ENCODE data around the gene SLC6A3.

The SLC6A3 gene
- total RNA-seq = 0 to 0.09 (median 0) reads per million in 18 experiments

GRCh38 chr5:1445313-1445688 lies at the start of gene SLC6A3:
SLC6A3 (minus strand) TSS chr5:1445440; CDS start chr5:1443197, 2,243 bp downstream.
- DNase-seq = no peak

- DNase-seq = no peak
Observed at GRCh38 chr5:1493941-1494340, 48.7 kb upstream of the SLC6A3 start.

- DNase-seq = no peak
Observed at GRCh38 chr5:1493413-1493812, 48.2 kb upstream of the SLC6A3 start.

GRCh38 chr5:1492757-1493156 lies 47.5 kb upstream of the SLC6A3 start:
- DNase-seq = no peak

- DNase-seq = peak; percentile 32 to 41
Observed at GRCh38 chr5:1490376-1490775, 45.1 kb upstream of the SLC6A3 start.

- DNase-seq = no peak
Observed at GRCh38 chr5:1489754-1490153, 44.5 kb upstream of the SLC6A3 start.

- DNase-seq = peak; percentile 50 to 85
Observed at GRCh38 chr5:1488882-1489680, 43.8 kb upstream of the SLC6A3 start.

GRCh38 chr5:1487079-1487764 lies 42.0 kb upstream of the SLC6A3 start:
- DNase-seq = no peak

- no peak for DNase-seq
Observed at GRCh38 chr5:1486271-1486670, 41.0 kb upstream of the SLC6A3 start.

- no peak for DNase-seq
Observed at GRCh38 chr5:1485579-1486118, 40.4 kb upstream of the SLC6A3 start.

GRCh38 chr5:1484730-1485578 lies 39.7 kb upstream of the SLC6A3 start:
- no peak for DNase-seq

- DNase-seq = no peak
Observed at GRCh38 chr5:1483856-1484729, 38.9 kb upstream of the SLC6A3 start.

- DNase-seq = no peak
Observed at GRCh38 chr5:1483064-1483463, 37.8 kb upstream of the SLC6A3 start.

GRCh38 chr5:1481959-1482331 lies 36.7 kb upstream of the SLC6A3 start:
- no peak for DNase-seq

GRCh38 chr5:1481266-1481958 lies 36.2 kb upstream of the SLC6A3 start:
- peak in 1 of 2 donors; percentile 21 for DNase-seq

- DNase-seq = no peak
Observed at GRCh38 chr5:1480806-1481205, 35.6 kb upstream of the SLC6A3 start.

GRCh38 chr5:1480217-1480616 lies 35.0 kb upstream of the SLC6A3 start:
- peak; percentile 82 to 88 for DNase-seq

GRCh38 chr5:1479581-1480188 lies 34.4 kb upstream of the SLC6A3 start:
- peak; percentile 87 to 90 for DNase-seq

- no peak for DNase-seq
Observed at GRCh38 chr5:1479066-1479465, 33.8 kb upstream of the SLC6A3 start.

GRCh38 chr5:1478271-1479035 lies 33.2 kb upstream of the SLC6A3 start:
- DNase-seq = peak; percentile 43 to 52
